Stimulated activated naive B cell treated with anti-CD40 and anti-IgM and Interleukin-4, amounts not matched to agents 10 μg/mL and 1 μg/mL and 100 μg/mL, for 72 hours (primary cell): ENCODE data around the gene CCN2.

Experiments used
- ATAC-seq, 2 donors: fragments of 150-1000 bp; cut with Tn5 transposase; replicated peaks; 2 replicates each; pipeline ENCODE4 v1.10.0; 2021; ENCODE audit warnings: moderate library complexity in 1 of 2
- DNase-seq: peaks from one replicate; pipeline ENCODE4 v3.0.0; 2021
- H3K27ac Mint-ChIP-seq: one replicate; pipeline ENCODE4 v1.8.0; 2022; ENCODE audit warnings: mild to moderate bottlenecking, mixed read lengths
- H3K27me3 Mint-ChIP-seq, 2 donors: one replicate each; pipeline ENCODE4 v1.8.0; 2022; ENCODE audit warnings: mixed read lengths in 2 of 2
- H3K36me3 Mint-ChIP-seq, 2 donors: one replicate each; pipeline ENCODE4 v1.8.0; 2022; ENCODE audit warnings: mixed read lengths in 2 of 2, mild to moderate bottlenecking in 1 of 2
- H3K4me1 Mint-ChIP-seq, 2 donors: one replicate each; pipeline ENCODE4 v1.8.0; 2022; ENCODE audit warnings: mixed read lengths in 2 of 2, mild to moderate bottlenecking in 1 of 2
- H3K4me3 Mint-ChIP-seq, 2 donors: one replicate each; pipeline ENCODE4 v1.8.0; 2022; ENCODE audit warnings: mild to moderate bottlenecking in 2 of 2, mixed read lengths in 2 of 2, moderate library complexity in 1 of 2
- H3K9me3 Mint-ChIP-seq, 2 donors: one replicate each; pipeline ENCODE4 v1.8.0; 2022; ENCODE audit warnings: mixed read lengths in 2 of 2, mild to moderate bottlenecking in 1 of 2

The CCN2 gene

DNA sequence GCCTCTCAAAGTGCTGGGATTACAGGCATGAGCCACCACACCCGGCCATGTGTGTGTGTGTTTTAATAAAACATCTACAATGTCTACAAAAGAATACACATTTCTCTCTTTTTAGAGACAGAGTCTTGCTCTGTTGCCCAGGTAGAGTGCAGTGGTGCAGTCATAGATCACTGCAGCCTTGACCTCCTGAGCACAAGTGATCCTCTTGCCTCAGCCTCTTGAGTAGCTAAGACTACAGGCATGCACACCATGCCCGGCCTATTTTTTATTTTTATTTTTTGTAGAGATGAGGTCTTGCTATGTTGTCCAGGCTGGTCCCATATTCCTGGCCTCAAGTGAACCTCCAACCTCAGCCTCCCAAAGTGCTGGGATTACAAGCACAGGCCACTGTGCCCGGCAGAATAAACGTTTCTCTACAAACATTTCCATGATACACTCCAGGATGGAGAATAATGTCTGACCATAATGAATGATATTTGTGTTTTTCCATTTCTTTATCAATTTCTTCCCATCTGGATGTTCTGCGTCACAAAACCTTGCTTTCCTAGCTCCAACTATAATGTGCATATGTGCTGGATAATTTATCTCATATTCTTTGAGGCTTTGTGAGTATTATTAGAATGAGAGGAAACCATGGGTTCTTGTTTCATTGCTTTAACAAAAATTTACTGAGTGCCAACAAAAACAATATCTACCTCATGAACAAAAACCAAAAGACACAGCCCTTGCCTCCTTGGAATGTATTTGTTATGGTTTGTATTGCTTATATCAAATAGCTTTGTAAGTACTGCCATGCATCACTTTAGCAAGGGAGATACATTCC, 28.6 kb upstream of the CCN2 start:
- no peaks in the 10 kb centered on the region for H3K9me3 Mint-ChIP-seq
- H3K27ac Mint-ChIP-seq = no peak overlapping the region
- ATAC-seq (no peak), DNase-seq (no peak)
- no peak overlapping the region for H3K4me3 Mint-ChIP-seq
- H3K36me3 Mint-ChIP-seq = no peaks in the 10 kb centered on the region
- H3K4me1 Mint-ChIP-seq = peaks cover 0 to 26% of the 10 kb centered on the region in 2 donors
- no peaks in the 10 kb centered on the region for H3K27me3 Mint-ChIP-seq

DNA sequence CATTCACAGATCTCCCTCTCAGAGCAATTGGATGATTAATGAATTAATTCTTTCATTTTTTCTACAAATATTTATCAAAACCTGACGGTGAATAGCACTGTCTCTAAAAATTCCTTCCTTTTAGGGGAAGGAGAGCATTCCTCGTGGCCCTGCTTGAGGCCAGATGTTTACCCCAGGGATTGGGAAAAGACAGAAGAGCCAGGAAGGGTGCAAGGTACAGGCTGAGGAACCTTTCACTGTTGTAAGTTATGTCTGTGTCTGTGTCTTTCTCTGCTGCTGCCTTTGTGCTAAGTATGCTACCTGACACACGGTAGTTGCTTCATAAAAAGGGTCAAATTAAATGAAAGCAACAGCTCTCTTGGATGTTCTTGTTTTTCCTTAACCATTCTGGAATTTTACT, 27.4 kb upstream of the CCN2 start:
- no peak overlapping the region for H3K27ac Mint-ChIP-seq
- no peak overlapping the region for H3K4me3 Mint-ChIP-seq
- ATAC-seq (no peak), DNase-seq (no peak)
- H3K36me3 Mint-ChIP-seq = peaks cover 0 to 1% of the 10 kb centered on the region in 2 donors
- H3K27me3 Mint-ChIP-seq = no peaks in the 10 kb centered on the region
- H3K9me3 Mint-ChIP-seq = no peaks in the 10 kb centered on the region
- peaks cover 0 to 26% of the 10 kb centered on the region in 2 donors for H3K4me1 Mint-ChIP-seq

DNA sequence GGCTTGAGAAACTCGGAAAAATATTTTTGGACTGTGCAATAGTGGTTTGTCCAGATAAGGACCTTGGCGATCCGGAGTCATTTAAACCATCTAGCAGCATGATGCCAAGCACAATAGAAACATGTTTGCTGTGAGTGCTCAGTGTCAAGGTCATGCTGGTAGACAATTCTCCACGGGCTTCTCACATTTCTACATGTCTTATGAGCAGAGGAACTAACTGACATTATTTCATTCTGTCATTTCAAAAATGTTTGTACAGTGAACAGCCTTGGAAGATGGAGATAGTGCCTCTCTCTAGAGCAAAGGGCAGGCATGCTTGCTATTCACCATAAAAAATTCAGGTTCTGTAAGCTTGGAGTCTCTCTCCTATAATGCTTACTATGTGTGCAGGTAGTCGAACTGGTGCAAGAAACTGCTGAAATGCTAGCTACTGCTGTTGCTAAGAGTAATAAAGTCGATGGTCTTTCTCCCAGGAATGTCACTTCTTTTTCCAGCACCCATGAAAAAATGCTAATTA, 25.4 kb upstream of the CCN2 start:
- H3K36me3 Mint-ChIP-seq = peaks cover 0 to 1% of the 10 kb centered on the region in 2 donors
- no peak overlapping the region for H3K27ac Mint-ChIP-seq
- peaks cover 0 to 22% of the 10 kb centered on the region in 2 donors for H3K4me1 Mint-ChIP-seq
- ATAC-seq = no peak
- H3K9me3 Mint-ChIP-seq = no peaks in the 10 kb centered on the region
- no peak for DNase-seq
- no peak overlapping the region for H3K4me3 Mint-ChIP-seq
- no peaks in the 10 kb centered on the region for H3K27me3 Mint-ChIP-seq

DNA sequence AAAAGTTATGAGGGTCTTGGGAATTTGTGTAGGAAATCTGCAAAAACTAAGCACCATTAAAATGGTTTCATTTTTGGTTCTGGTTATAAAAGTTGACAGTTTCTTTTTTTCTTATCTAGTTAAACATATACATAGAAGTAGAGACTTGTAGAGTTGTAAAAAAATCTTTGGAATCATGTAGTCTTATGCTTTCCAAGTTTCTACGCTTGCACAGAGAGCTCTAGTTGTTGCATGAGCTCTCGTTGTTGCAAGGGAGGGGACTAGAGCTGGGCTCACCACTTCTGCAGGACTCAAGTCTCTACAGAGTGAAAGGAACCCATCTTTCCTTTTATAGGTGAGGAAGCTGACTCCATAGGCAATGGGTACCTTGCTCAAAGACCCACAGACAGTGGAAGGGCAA, 21.6 kb upstream of the CCN2 start:
- peaks cover 0 to 15% of the 10 kb centered on the region in 2 donors for H3K4me1 Mint-ChIP-seq
- no peak overlapping the region for H3K4me3 Mint-ChIP-seq
- ATAC-seq = no peak
- no peaks in the 10 kb centered on the region for H3K9me3 Mint-ChIP-seq
- no peaks in the 10 kb centered on the region for H3K27me3 Mint-ChIP-seq
- H3K27ac Mint-ChIP-seq = no peak overlapping the region
- no peak for DNase-seq
- peaks cover 0 to 1% of the 10 kb centered on the region in 2 donors for H3K36me3 Mint-ChIP-seq

DNA sequence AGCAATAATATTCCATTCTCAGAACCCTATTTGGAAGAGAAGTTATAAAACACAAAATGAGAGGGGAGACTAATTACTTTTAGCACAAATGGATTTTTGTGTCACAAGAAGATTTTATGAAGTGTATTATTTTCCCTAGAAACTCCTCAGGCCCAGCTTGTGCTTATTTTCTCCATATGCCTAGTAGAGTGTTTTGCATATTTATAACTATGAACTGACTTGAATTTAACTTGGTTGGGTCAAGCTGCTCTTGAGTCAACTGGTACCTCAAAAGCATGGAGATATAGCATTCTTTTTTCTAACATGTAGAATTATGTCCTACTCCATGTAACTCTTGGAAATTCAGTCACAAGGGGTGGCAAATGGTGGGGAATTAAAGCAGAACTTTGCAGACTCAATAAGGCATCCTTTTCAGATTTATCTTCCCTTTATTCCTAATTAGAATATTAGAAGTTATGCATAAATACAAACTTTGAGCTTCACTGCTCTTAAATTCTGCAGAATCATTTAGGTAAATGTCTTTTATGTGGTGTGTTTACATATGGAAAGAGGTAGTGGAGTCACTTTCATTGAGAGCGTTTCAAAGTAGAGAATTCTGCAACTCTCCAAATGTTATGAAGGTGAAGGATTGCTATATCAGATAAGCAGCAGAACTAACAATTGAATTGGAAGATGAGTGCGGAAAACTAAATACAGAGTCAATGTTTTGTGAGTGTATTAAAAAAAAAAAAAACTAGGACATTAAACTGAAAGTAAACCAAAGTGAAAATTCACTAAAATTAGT, 19.1 kb upstream of the CCN2 start:
- no peak overlapping the region for H3K4me3 Mint-ChIP-seq
- H3K27me3 Mint-ChIP-seq = no peaks in the 10 kb centered on the region
- DNase-seq = no peak
- no peaks in the 10 kb centered on the region for H3K9me3 Mint-ChIP-seq
- H3K4me1 Mint-ChIP-seq = no peaks in the 10 kb centered on the region
- no peak for ATAC-seq
- H3K36me3 Mint-ChIP-seq = peaks cover 0 to 1% of the 10 kb centered on the region in 2 donors
- no peak overlapping the region for H3K27ac Mint-ChIP-seq

DNA sequence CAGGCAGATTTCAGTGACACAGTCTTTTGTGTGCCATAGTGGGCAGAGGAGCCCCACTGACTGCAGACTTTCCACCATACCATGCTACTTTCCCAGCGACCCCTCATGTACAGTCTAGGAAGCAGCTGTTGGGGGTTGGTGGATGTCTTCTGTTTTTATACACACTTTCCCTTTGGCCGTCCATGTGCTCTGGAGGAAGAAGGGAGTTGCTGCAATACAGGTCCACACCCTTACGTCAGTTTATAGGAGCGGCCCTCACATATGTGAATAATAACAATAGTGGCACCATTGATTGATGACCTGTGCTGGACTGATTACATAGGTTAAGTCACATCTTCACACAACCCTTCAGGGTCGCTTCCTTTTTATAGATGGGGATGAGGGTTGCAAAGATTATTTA, 17.5 kb upstream of the CCN2 start:
- Mint-ChIP-seq H3K4me3 (no peak overlapping the region), H3K4me1 (no peaks in the 10 kb centered on the region), H3K9me3 (no peaks in the 10 kb centered on the region), H3K27me3 (no peaks in the 10 kb centered on the region), H3K27ac (no peak overlapping the region), H3K36me3 (no peaks in the 10 kb centered on the region)
- ATAC-seq (no peak), DNase-seq (no peak)

DNA sequence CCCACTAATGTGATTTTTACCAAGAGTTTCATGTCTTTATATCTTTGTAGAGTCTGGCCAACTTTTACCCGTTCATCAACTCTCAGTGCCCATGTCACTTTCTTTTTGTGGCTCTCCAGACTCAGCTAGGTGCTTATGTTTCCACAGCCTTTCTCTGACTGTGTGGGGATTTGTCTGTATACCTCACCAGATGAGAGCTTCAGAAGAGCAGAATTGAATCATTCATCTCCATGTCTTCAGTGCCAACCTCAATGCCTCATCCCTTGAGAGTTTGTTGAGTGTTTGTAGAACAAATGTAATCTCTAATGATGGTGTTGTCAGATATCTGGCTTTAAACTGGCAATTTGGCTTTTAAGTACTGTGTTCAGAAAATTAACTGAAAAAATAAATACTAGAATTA, 16.8 kb upstream of the CCN2 start:
- Mint-ChIP-seq H3K36me3 (no peaks in the 10 kb centered on the region), H3K9me3 (no peaks in the 10 kb centered on the region), H3K4me3 (no peak overlapping the region), H3K27me3 (no peaks in the 10 kb centered on the region), H3K4me1 (no peaks in the 10 kb centered on the region), H3K27ac (no peak overlapping the region)
- DNase-seq (no peak), ATAC-seq (no peak)

DNA sequence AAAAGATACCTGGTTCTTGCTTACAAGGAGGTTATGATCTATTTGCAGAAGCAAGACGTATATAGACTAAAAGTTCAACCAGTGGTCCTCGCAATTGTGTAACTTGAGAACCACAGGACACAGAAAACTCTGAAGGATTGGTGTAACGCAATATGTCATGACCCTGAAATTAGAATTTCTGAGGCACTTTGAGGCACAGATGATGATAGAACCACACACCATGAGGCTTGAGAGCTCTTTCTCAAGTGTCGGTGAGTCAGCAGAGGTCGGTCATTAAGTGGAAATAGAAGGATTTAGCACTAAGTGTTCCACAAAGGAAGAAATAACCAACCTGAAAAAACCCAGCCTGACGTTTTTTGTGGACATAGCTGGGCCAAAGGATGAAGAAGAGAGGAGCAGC, 15.3 kb upstream of the CCN2 start:
- Mint-ChIP-seq H3K4me1 (no peaks in the 10 kb centered on the region), H3K27me3 (no peaks in the 10 kb centered on the region), H3K9me3 (no peaks in the 10 kb centered on the region), H3K27ac (no peak overlapping the region), H3K4me3 (no peak overlapping the region), H3K36me3 (no peaks in the 10 kb centered on the region)
- no peak for DNase-seq
- ATAC-seq = no peak

DNA sequence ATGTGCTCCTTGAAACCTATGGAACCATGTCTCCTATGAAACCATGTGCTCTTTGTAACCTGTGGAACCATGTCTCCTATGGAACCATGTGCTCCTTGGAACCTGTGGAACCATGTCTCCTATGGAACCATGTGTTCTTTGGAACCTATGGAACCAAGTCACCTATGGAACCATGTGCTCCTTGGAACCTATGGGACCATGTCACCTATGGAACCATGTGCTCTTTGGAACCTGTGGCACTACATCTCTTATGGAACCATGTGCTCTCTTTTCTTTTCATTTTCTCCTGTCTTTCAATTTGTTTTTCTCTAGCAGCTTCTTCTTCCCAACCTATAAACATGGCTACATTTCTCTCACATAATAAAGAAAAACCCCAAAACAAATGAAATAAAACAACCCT, 11.9 kb upstream of the CCN2 start:
- DNase-seq (no peak), ATAC-seq (no peak)
- H3K4me3 Mint-ChIP-seq = no peak overlapping the region
- no peaks in the 10 kb centered on the region for H3K9me3 Mint-ChIP-seq
- no peaks in the 10 kb centered on the region for H3K4me1 Mint-ChIP-seq
- no peak overlapping the region for H3K27ac Mint-ChIP-seq
- no peaks in the 10 kb centered on the region for H3K36me3 Mint-ChIP-seq
- no peaks in the 10 kb centered on the region for H3K27me3 Mint-ChIP-seq

DNA sequence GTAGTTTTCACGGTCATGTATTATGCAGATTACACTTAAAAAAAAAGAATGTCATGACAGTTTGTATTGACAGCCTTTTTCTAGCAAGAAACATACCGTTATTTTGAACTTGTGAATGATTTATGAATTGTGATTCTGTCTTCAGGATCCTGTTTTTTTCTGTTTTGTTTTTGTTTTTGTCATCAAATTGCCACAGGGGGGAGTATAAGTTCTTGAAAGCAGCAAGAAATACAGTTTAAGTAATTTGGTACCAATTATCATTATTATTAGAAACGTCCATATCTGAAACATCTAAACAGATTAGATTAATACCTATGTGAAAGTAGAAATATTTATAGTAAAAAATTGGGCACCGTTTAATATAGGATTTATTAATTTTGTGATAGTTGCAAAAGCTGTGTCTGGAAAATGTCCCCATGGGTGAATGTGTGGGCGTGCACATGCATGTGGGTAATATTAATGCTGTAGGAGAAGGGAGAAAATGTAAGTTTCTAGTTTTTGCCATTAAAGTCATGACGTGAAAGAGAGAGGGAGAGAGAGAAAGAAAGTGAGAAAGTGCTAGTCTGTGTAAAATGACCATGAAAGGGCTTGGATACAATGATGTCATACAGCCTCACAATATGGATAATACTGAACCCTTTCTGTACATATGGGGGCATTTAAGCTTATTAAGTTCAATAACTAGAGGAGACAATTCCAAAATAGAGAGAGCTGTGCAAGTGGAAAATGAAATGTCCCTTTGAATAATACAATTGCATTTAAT, 9.4 kb upstream of the CCN2 start:
- no peak overlapping the region for H3K27ac Mint-ChIP-seq
- no peak overlapping the region for H3K4me3 Mint-ChIP-seq
- H3K9me3 Mint-ChIP-seq = no peaks in the 10 kb centered on the region
- DNase-seq (no peak), ATAC-seq (no peak)
- peaks cover 0 to under 1% of the 10 kb centered on the region in 2 donors for H3K27me3 Mint-ChIP-seq
- no peaks in the 10 kb centered on the region for H3K4me1 Mint-ChIP-seq
- H3K36me3 Mint-ChIP-seq = no peaks in the 10 kb centered on the region

DNA sequence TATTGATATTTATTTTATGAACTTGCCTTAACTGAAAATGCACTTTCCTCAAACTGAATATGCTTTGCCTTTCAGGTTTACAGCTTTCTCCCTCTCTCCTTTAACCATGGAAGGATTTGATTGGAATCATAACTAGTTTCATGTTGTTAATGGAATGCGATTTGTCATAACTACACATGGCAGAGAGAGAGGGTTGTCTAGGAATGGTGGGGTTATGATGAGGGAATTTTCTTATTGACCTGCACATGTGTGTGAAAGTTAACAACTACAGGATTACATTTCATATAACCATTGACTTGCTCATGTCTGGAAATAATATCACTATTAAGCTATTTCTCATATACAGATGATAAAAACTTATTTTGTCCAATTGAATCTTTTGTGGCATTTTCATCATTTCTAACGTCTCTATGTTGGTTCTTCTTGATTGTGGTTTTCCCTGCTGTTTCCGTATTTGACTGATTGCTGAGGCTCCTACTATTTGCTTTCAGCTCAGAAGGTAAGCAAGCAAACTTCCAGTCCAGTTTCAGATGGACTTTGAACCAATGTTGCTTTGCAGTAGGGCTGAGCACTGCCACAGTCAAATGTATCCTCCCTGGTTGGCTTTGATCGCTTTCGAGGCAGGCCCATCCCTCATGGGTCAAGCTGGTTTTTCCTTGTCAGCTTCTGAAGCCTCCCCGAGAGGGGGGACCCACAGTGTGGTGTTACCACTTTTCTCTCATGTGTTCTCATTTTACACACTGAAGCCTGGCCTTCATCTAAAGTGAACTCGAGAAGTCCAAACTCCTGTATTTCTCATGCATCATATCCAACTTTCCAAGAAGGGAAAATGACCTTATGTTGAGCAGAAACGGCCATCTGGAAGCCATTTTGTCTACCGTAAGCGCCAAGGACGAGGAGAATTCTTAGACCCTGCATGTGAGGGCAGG, 7.6 kb upstream of the CCN2 start:
- Mint-ChIP-seq H3K27ac (no peak overlapping the region), H3K9me3 (no peaks in the 10 kb centered on the region), H3K36me3 (no peaks in the 10 kb centered on the region), H3K4me1 (no peaks in the 10 kb centered on the region), H3K27me3 (peaks cover 0 to 10% of the 10 kb centered on the region in 2 donors), H3K4me3 (no peak overlapping the region)
- DNase-seq = no peak
- ATAC-seq = no peak

DNA sequence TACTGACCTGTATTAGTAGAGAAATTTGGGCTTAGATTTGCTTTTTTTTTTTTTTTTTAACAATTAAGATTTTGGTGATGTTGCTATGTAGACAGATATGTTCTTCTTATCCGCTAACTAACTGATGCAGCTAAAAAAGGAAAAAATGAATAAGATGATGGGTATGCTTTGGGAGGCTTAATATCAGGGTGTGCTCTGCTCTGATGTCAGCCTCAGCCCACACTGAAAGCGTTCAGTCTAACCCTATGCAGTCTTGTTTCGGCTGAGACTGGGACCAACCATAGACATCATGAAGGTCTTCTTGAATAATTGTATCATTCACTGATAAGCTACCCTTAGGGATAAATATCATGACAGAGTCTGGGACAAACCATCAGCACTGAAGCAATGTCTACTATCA, 6.9 kb upstream of the CCN2 start:
- no peak overlapping the region for H3K27ac Mint-ChIP-seq
- H3K9me3 Mint-ChIP-seq = no peaks in the 10 kb centered on the region
- no peak for ATAC-seq
- no peak overlapping the region for H3K4me3 Mint-ChIP-seq
- peaks cover 0 to 14% of the 10 kb centered on the region in 2 donors for H3K27me3 Mint-ChIP-seq
- no peaks in the 10 kb centered on the region for H3K36me3 Mint-ChIP-seq
- no peak for DNase-seq
- H3K4me1 Mint-ChIP-seq = no peaks in the 10 kb centered on the region

DNA sequence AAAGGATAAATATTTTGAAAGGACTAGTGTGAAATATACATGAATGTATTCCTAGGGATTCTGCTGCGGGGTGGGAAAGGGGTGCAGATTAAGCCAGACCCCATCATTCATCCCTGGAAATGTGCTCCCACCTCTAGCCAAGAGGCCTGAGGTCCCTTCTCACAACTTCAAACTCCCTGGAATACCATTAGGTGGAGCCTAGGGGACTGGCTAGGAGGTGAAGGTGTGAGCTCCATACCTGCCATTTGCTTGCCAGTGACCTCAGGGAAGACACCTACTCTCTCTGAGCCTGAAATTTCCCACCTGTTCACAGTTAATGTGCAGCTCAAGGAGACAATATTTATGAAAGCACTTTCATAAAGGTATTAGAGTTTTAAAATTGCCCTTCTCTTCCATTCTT, 4.7 kb upstream of the CCN2 start:
- no peak overlapping the region for H3K4me3 Mint-ChIP-seq
- H3K9me3 Mint-ChIP-seq = no peaks in the 10 kb centered on the region
- H3K4me1 Mint-ChIP-seq = peaks cover 0 to 8% of the 10 kb centered on the region in 2 donors
- no peaks in the 10 kb centered on the region for H3K36me3 Mint-ChIP-seq
- DNase-seq = no peak
- no peak for ATAC-seq
- no peak overlapping the region for H3K27ac Mint-ChIP-seq
- peaks cover 14 to 20% of the 10 kb centered on the region in 2 donors for H3K27me3 Mint-ChIP-seq
